ENCODE results near the gene LTA4H. TPM values are rescaled to one million over a fixed set of nuclear protein-coding genes. Genes with fewer than 3 reads are reported as not detected.

LTA4H gene
- total and polyA plus RNA-seq, 10 of the 15 experiments (the other 5 are each of a cell fraction or from before 2014, with no cell fraction given) = 43.9 to 106 (median 47.3) TPM

GRCh38 chr12:96070670-96071279, 35.4 kb upstream of the LTA4H start:
- FAIRE-seq (no peak), DNase-seq (ENCODE audit: low read depth, low spot score) (peak; percentile 17), ATAC-seq (peak; percentile 92)
- WGBS (ENCODE audit: insufficient coverage, insufficient replicate concordance, low lambda C conversion rate, missing lambda C conversion rate) = 2% methylated on average over 7 of the region's 7 CpGs
- ChIA-PET RAD21 (ENCODE audit: unreplicated experiment) (interaction anchor here (0.6 to 1.7 kb wide), 3 partner anchors 13 to 144 kb away, joined by 3 to 5 read pairs (median 3); no protein-coding TSS in a partner anchor), CTCF (interaction anchor here (1.3 to 10.7 kb wide), 3 partner anchors 50 to 446 kb away, joined by 4 to 167 read pairs (median 6); no protein-coding TSS in a partner anchor), POLR2A (interaction anchor here (1.0 kb wide), 1 partner anchor 145 kb away, joined by 3 read pairs; no protein-coding TSS in a partner anchor), SMC1A (ENCODE audit: uncharacterized antibody, unreplicated experiment) (interaction anchor here (1.2 to 1.4 kb wide), 2 partner anchors 143 to 145 kb away, joined by 5 to 8 read pairs; no protein-coding TSS in a partner anchor)
- Histone ChIP-seq H3K79me2 (ENCODE audit: control insufficient read depth, insufficient read depth, low read length) (no peaks in the 10 kb centered on the region), H3K4me3 (no peak overlapping the region), H2AFZ (ENCODE audit: control insufficient read depth, low read depth, low read length) (peak overlapping the region; percentile 67), H3K4me2 (ENCODE audit: control insufficient read depth, insufficient read depth) (peak overlapping the region; percentile 19; the same call in 1 of the 2 replicates), H4K20me1 (ENCODE audit: control insufficient read depth, insufficient read depth) (no peaks in the 10 kb centered on the region), H3K27me3 (replicated peaks in 1 of 2; ENCODE audit: control insufficient read depth in 2 of 2, insufficient read depth in 2 of 2, low read length in 1 of 2) (peaks cover 0 to 2% of the 10 kb centered on the region in 2 experiments; a peak in 2 of 4 replicates), H3K4me1 (ENCODE audit: control insufficient read depth, insufficient read depth, low read length) (peaks cover 6% of the 10 kb centered on the region), H3K36me3 (ENCODE audit: control insufficient read depth in 2 of 2, insufficient read depth in 2 of 2, low read length in 1 of 2) (no peaks in the 10 kb centered on the region), H3K9ac (ENCODE audit: control insufficient read depth, insufficient read depth, low read length) (no peak overlapping the region), H3K9me3 (replicated peaks; ENCODE audit: control insufficient read depth, insufficient read depth, low read length) (no peaks in the 10 kb centered on the region), H3K27ac (ENCODE audit: control insufficient read depth, insufficient read depth) (no peak overlapping the region)
- in situ Hi-C loops (cut with MboI) (no loop called here), intact Hi-C loops (cut with micrococcal nuclease; ENCODE audit: unreplicated experiment) (no loop called here)
- BruUV-seq (replicated peaks) = no TSS peak
- no peak for TF ChIP-seq MXI1 (IDR thresholded peaks at IDR 0.05; ENCODE audit: low read depth, low read length)
- TF ChIP-seq NFYB (IDR thresholded peaks at IDR 0.05; ENCODE audit: insufficient read depth, low read depth, low read length) = no peak
- TF ChIP-seq EED (IDR thresholded peaks at IDR 0.05; ENCODE audit: low read depth) = no peak
- TF ChIP-seq TCF12 (IDR thresholded peaks at IDR 0.05; ENCODE audit: low read depth, low read length) = no peak
- no peak for TF ChIP-seq SRF (IDR thresholded peaks at IDR 0.05; ENCODE audit: low read depth in 2 of 2, low read length in 2 of 2)
- TF ChIP-seq WRNIP1 (IDR thresholded peaks at IDR 0.05; ENCODE audit: borderline replicate concordance, low read depth, low read length) = no peak
- TF ChIP-seq E2F4 (IDR thresholded peaks at IDR 0.05; ENCODE audit: low read depth, low read length) = no peak
- no peak for TF ChIP-seq ZSCAN29 (IDR thresholded peaks at IDR 0.05)
- TF ChIP-seq IKZF2 (IDR thresholded peaks at IDR 0.05) = 0 out of 4 replicates have a peak, but pooled peaks of 1 of the 2 experiments have one; percentile 57
- TF ChIP-seq ZBTB40 (IDR thresholded peaks at IDR 0.05; ENCODE audit: borderline replicate concordance) = no peak
- TF ChIP-seq USF2 (IDR thresholded peaks at IDR 0.05; ENCODE audit: borderline replicate concordance, low read depth, low read length) = no peak
- no peak for TF ChIP-seq FOS (IDR thresholded peaks at IDR 0.05; ENCODE audit: borderline replicate concordance, extremely low read depth, insufficient read length)
- TF ChIP-seq TBL1XR1 (IDR thresholded peaks at IDR 0.05; ENCODE audit: low read depth, low read length) = no peak
- TF ChIP-seq MTA3 (IDR thresholded peaks at IDR 0.05; ENCODE audit: borderline replicate concordance, low read length) = no peak
- TF ChIP-seq NFXL1 (IDR thresholded peaks at IDR 0.05; ENCODE audit: borderline replicate concordance) = no peak
- peak; percentile 19; the same call in 1 of the 2 replicates for TF ChIP-seq RUNX3 (IDR thresholded peaks at IDR 0.05; ENCODE audit: low read length)
- 0 out of 2 replicates have a peak, but pooled peaks have one; percentile 7 for TF ChIP-seq YY1 (IDR thresholded peaks at IDR 0.05; ENCODE audit: low read depth, low read length)

Measured in GM12878 (cell line).